ENCODE data around the gene SUMO4. TPM values are rescaled to one million over a fixed set of nuclear protein-coding genes. Genes with fewer than 3 reads are reported as not detected.

The SUMO4 gene
- total RNA-seq, 1 experiment from 2014 or later: 1.8 TPM

GRCh38 chr6:149429427-149430360 lies 29.6 kb downstream of the SUMO4 start:
- no peaks in the 10 kb centered on the region for H3K27me3 ChIP-seq (ENCODE audit: insufficient read depth, low read depth)
- H3K4me3 ChIP-seq: no peak overlapping the region
- H3F3A ChIP-seq (ENCODE audit: insufficient read depth, low read depth): no peaks in the 10 kb centered on the region
- no peak overlapping the region for H3K27ac ChIP-seq
- H4K20me1 ChIP-seq (ENCODE audit: insufficient read depth): no peaks in the 10 kb centered on the region
- TF ChIP-seq CTCF (conservative IDR thresholded peaks at IDR 0.05): no peak
- TF ChIP-seq EZH2 (IDR thresholded peaks at IDR 0.05; ENCODE audit: low read depth): no peak
- intact Hi-C loops (cut with micrococcal nuclease; ENCODE audit: unreplicated experiment): loop anchor here (2.0 to 10.0 kb wide), 4 partner anchors 68 to 195 kb away; partner anchors contain the start of gene TAB2
- H3K4me2 ChIP-seq: no peak overlapping the region
- no peaks in the 10 kb centered on the region for H3K9me3 ChIP-seq (ENCODE audit: insufficient read depth, low read depth)
- CTCF ChIA-PET: no interaction called here
- no peak for DNase-seq
- no peaks in the 10 kb centered on the region; the same call in 1 of the 2 replicates for H3K4me1 ChIP-seq (replicated peaks; ENCODE audit: insufficient read depth)
- no TSS peak for BruUV-seq (replicated peaks)
- no peaks in the 10 kb centered on the region for H3K79me2 ChIP-seq (ENCODE audit: low read depth)
- no peaks in the 10 kb centered on the region for H3K9me2 ChIP-seq (ENCODE audit: insufficient read depth)
- no peak overlapping the region for H2AFZ ChIP-seq
- H3K36me3 ChIP-seq (ENCODE audit: low read depth): no peaks in the 10 kb centered on the region
- POLR2A ChIA-PET (ENCODE audit: unreplicated experiment): no interaction called here

GRCh38 chr6:149431905-149432775 lies 32.1 kb downstream of the SUMO4 start:
- no TSS peak for BruUV-seq (replicated peaks)
- no peak overlapping the region for H2AFZ ChIP-seq
- POLR2A ChIA-PET (ENCODE audit: unreplicated experiment): no interaction called here

More at GRCh38 chr6:149431905-149432775, 32.1 kb downstream of the SUMO4 start:
- Histone ChIP-seq H3K9me2 (ENCODE audit: insufficient read depth) (no peaks in the 10 kb centered on the region), H4K20me1 (ENCODE audit: insufficient read depth) (no peaks in the 10 kb centered on the region), H3K4me1 (replicated peaks; ENCODE audit: insufficient read depth) (no peaks in the 10 kb centered on the region; the same call in 1 of the 2 replicates), H3K27ac (no peak overlapping the region), H3F3A (ENCODE audit: insufficient read depth, low read depth) (no peaks in the 10 kb centered on the region), H3K36me3 (ENCODE audit: low read depth) (no peaks in the 10 kb centered on the region), H3K4me3 (no peak overlapping the region), H3K27me3 (ENCODE audit: insufficient read depth, low read depth) (no peaks in the 10 kb centered on the region), H3K4me2 (peak overlapping the region; percentile 68), H3K79me2 (ENCODE audit: low read depth) (no peaks in the 10 kb centered on the region), H3K9me3 (ENCODE audit: insufficient read depth, low read depth) (no peaks in the 10 kb centered on the region)
- intact Hi-C loops (cut with micrococcal nuclease; ENCODE audit: unreplicated experiment): loop anchor here (1.0 to 10.0 kb wide), 7 partner anchors 65 to 854 kb away; partner anchors contain the start of gene TAB2
- TF ChIP-seq CTCF (conservative IDR thresholded peaks at IDR 0.05): peak; percentile 95
- TF ChIP-seq EZH2 (IDR thresholded peaks at IDR 0.05; ENCODE audit: low read depth): no peak
- CTCF ChIA-PET: interaction anchor here (0.8 to 1.2 kb wide), 4 partner anchors 22 to 854 kb away, joined by 3 to 5 read pairs (median 4); no protein-coding TSS in a partner anchor
- DNase-seq: peak; percentile 52 to 79

Data from PC-9 (cell line).